BE2C (cell line): ENCODE measurements around the gene PCBP3.

Experiments
- DNase-seq: peaks from one replicate; pipeline ENCODE4 v3.0.0-alpha.2; 2020
- H3K27me3 ChIP-seq: fragments of 250-450 bp; sonication (Bioruptor Pico); 2 replicates; pipeline ENCODE4 v1.5.1; 2020; ENCODE audit warnings: mild to moderate bottlenecking
- H3K36me3 ChIP-seq: fragments of 250-450 bp; sonication (Bioruptor Pico); 2 replicates; pipeline ENCODE4 v1.5.1; 2020; ENCODE audit warnings: mild to moderate bottlenecking
- H3K4me1 ChIP-seq: fragments of 250-450 bp; sonication (Bioruptor Pico); 2 replicates; pipeline ENCODE4 v1.5.1; 2020
- H3K4me3 ChIP-seq: 2 replicates; pipeline ENCODE4 v1.5.1; 2011; ENCODE audit warnings: low read depth, low read length
- H3K9me3 ChIP-seq: fragments of 250-450 bp; sonication (Bioruptor Pico); 2 replicates; pipeline ENCODE4 v1.5.1; 2020
- TF ChIP-seq, protein P1 (sequence below): IDR thresholded peaks from 2 replicates; pipeline ENCODE4 v1.5.1; 2012; ENCODE audit warnings: mild to moderate bottlenecking, low read depth, low read length

PCBP3 gene

DNA sequence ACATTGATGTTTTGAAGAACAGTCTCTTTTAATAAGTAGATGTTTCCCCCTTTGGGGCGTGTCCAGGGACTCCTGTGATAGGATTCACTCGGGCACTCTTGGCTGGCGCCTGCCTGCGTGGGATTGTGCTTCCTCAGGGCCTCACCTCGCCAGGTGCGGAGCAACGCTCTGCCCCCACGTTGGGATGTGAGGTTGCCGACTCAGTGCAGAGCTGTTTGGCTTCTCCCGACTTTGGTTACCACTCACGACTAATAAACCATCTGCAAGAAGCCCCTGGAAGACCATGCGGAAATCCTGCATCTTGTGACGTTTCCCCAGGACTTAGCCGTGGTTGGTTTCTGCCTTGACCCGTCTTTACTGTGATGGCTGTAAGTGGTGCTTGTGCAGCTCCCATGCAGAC, 106.4 kb downstream of the PCBP3 start:
- H3K9me3 ChIP-seq: peaks cover 3% of the 10 kb centered on the region; the same call in 1 of the 2 replicates
- TF ChIP-seq, protein P1, sequence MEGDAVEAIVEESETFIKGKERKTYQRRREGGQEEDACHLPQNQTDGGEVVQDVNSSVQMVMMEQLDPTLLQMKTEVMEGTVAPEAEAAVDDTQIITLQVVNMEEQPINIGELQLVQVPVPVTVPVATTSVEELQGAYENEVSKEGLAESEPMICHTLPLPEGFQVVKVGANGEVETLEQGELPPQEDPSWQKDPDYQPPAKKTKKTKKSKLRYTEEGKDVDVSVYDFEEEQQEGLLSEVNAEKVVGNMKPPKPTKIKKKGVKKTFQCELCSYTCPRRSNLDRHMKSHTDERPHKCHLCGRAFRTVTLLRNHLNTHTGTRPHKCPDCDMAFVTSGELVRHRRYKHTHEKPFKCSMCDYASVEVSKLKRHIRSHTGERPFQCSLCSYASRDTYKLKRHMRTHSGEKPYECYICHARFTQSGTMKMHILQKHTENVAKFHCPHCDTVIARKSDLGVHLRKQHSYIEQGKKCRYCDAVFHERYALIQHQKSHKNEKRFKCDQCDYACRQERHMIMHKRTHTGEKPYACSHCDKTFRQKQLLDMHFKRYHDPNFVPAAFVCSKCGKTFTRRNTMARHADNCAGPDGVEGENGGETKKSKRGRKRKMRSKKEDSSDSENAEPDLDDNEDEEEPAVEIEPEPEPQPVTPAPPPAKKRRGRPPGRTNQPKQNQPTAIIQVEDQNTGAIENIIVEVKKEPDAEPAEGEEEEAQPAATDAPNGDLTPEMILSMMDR: no peak
- no peak overlapping the region for H3K4me3 ChIP-seq
- peaks cover 19% of the 10 kb centered on the region for H3K4me1 ChIP-seq
- no peak for DNase-seq
- H3K36me3 ChIP-seq: peaks cover 23% of the 10 kb centered on the region
- H3K27me3 ChIP-seq: no peaks in the 10 kb centered on the region

DNA sequence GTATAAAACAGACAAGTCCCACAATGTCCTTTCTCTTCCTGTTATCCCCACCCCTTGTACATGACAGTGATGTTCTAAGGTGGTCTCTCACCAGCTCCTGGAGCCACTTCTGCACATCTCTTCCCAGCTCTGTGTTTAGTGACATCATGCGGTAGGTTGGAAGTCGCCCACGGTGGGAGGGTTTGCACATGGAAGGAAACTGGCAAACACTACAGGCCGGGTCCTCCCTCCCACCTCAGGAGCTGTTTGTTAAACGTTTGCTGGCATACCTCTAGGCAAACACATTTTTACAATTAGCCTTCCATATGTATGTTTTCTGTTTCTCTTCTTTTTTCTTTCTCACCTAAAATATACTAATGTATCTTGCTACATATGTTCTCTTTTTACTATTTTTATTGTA, 107.4 kb downstream of the PCBP3 start:
- H3K4me3 ChIP-seq: no peak overlapping the region
- peaks cover 24% of the 10 kb centered on the region for H3K36me3 ChIP-seq
- H3K4me1 ChIP-seq: peaks cover 19% of the 10 kb centered on the region
- no peaks in the 10 kb centered on the region for H3K27me3 ChIP-seq
- DNase-seq: no peak
- TF ChIP-seq, protein P1: no peak
- peaks cover 3% of the 10 kb centered on the region; the same call in 1 of the 2 replicates for H3K9me3 ChIP-seq

DNA sequence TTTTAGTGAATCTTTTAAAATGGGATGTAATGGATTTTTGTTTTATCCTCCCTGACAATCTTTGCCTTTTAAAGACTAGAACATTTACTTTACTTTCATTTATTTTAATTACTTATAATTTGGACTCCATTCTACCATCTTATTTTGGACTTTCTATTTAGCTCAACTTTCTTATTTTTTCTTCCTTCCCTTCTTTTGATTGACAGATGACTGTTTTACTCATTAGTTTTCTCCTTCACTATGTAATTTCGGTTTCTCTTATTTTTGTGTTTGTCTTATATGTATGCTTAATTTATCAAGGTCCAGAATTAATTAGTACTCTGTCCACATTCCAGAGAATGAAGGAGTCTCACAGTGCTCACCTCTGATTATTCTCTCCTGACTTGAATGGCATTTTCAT, 109.9 kb downstream of the PCBP3 start:
- DNase-seq: no peak
- H3K36me3 ChIP-seq: peaks cover 29% of the 10 kb centered on the region
- no peaks in the 10 kb centered on the region for H3K27me3 ChIP-seq
- no peak overlapping the region for H3K4me3 ChIP-seq
- TF ChIP-seq, protein P1: no peak
- H3K9me3 ChIP-seq: peaks cover 3% of the 10 kb centered on the region; the same call in 1 of the 2 replicates
- peaks cover 7% of the 10 kb centered on the region for H3K4me1 ChIP-seq

DNA sequence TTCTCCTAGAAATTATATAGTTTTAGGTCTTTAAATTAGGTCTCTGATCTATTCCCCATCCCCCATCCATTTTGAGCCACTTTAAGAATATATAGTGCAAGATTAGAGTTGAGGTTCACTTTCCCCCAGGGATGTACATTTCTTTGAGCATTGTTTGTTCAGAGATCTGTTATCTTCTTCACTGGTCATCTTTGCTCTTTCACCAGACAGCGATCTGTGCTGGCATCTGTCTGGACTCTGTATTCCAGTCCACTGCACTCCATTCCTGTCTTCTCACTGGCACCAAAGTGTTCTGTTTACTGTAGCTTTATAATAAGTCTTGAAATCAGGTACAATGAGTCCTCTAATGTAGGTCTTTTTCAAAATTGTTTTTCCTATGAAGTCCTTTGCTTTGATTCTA, 112.5 kb downstream of the PCBP3 start:
- TF ChIP-seq, protein P1: no peak
- Histone ChIP-seq H3K36me3 (peaks cover 24% of the 10 kb centered on the region), H3K9me3 (peaks cover 3% of the 10 kb centered on the region; the same call in 1 of the 2 replicates), H3K4me3 (no peak overlapping the region), H3K27me3 (no peaks in the 10 kb centered on the region), H3K4me1 (peaks cover 3% of the 10 kb centered on the region; the same call in 1 of the 2 replicates)
- DNase-seq: no peak

DNA sequence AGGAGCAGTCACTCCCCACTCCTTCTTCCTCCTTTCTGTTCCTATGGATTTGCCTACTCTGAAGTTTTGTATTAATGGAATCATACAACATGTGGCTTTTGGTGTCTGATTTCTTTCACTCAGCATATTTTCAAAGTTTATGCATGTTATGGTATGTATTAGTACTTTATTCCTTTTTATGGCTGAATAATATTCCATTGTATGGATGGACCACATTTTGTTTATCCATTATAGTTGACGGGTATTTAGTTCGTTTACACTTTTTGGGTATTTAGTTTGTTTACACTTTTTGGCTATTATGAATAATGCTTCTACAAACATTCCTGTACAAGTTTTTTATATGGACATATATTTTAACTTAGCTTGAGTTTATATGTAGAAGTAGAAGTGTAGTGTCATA, 113.1 kb downstream of the PCBP3 start:
- H3K4me1 ChIP-seq: no peaks in the 10 kb centered on the region
- H3K27me3 ChIP-seq: no peaks in the 10 kb centered on the region
- H3K4me3 ChIP-seq: no peak overlapping the region
- H3K36me3 ChIP-seq: peaks cover 24% of the 10 kb centered on the region
- H3K9me3 ChIP-seq: peaks cover 3% of the 10 kb centered on the region; the same call in 1 of the 2 replicates
- TF ChIP-seq, protein P1: no peak
- DNase-seq: no peak

DNA sequence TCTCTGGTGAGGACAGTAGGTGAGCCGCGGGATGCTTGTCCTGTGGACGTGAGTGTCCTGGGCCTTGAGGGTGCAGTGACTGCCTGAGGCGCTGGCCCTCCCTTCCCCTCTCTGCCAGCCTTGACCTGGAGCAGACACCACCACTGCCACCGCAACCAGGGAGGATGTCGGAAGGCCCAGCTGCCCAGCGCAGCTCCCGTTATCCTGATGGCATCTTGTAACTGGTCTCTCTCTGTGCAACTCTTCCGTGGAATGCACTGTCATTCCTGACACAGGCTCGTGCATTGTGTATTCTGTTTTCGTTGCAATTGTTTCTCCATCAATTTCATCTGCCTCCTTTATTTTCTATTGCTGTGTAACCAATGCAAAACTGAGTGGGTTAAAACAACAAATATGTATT, 118.2 kb downstream of the PCBP3 start:
- no peak for DNase-seq
- Histone ChIP-seq H3K4me1 (peaks cover 4% of the 10 kb centered on the region), H3K36me3 (peaks cover 14% of the 10 kb centered on the region), H3K9me3 (no peaks in the 10 kb centered on the region), H3K4me3 (no peak overlapping the region), H3K27me3 (no peaks in the 10 kb centered on the region)
- TF ChIP-seq, protein P1: no peak
